Kidney (tissue), 14 donors: ENCODE data around the gene NACAD. TPM values are rescaled to one million over a fixed set of nuclear protein-coding genes. Genes with fewer than 3 reads are reported as not detected.

Source experiments
- DNase-seq, 5 donors: peaks; one replicate each; pipeline ENCODE4 v3.0.0-alpha.2; 2013 to 2020
- FAIRE-seq: peaks from 2 replicates; lab custom pipeline; 2012; peaks lifted over from hg19 to GRCh38; lab: Jason Lieb, UNC
- H3K27ac ChIP-seq, 2 donors: one replicate each; pipeline ENCODE4 v1.7.0; 2013; ENCODE audit warnings: low read depth in 2 of 2, low read length in 2 of 2, inconsistent platforms in 1 of 2
- H3K27me3 ChIP-seq: one replicate; pipeline ENCODE4 v1.7.1; 2013; ENCODE audit warnings: low read length, inconsistent platforms; ENCODE audit not compliant: control insufficient read depth, insufficient read depth
- H3K36me3 ChIP-seq, 3 donors: one replicate each; pipeline versions ENCODE4 v1.7.0 to v1.7.1; 2013; ENCODE audit warnings: low read length in 3 of 3, control low read depth in 1 of 3, inconsistent platforms in 1 of 3; ENCODE audit not compliant: insufficient read depth in 3 of 3, control insufficient read depth in 2 of 3
- H3K4me1 ChIP-seq, 3 donors: one replicate each; pipeline versions ENCODE4 v1.7.0 to v1.7.1; 2013; ENCODE audit warnings: low read length in 3 of 3, inconsistent platforms in 1 of 3, low read depth in 1 of 3; ENCODE audit not compliant: control insufficient read depth in 2 of 3, insufficient read depth in 2 of 3
- H3K4me3 ChIP-seq, 3 donors: one replicate each; pipeline versions ENCODE4 v1.7.0 to v1.8.1; 2013; ENCODE audit warnings: low read length in 3 of 3, control low read depth in 1 of 3, inconsistent platforms in 1 of 3
- H3K9ac ChIP-seq, 3 donors: one replicate each; pipeline versions ENCODE4 v1.7.0 to v1.7.1; 2013; ENCODE audit warnings: low read length in 3 of 3, control low read depth in 1 of 3, inconsistent platforms in 1 of 3
- H3K9me3 ChIP-seq, 3 donors: one replicate each; pipeline versions ENCODE4 v1.7.0 to v1.7.1; 2013; ENCODE audit warnings: low read length in 3 of 3, control low read depth in 1 of 3, inconsistent platforms in 1 of 3; ENCODE audit not compliant: control insufficient read depth in 2 of 3, insufficient read depth in 1 of 3
- intact Hi-C: fragments of 100-400 bp; cut with DNase I; formaldehyde crosslinking; loops from one replicate; pipeline ENCODE4 v1.11.1; 2022
- polyA plus RNA-seq: library from polyadenylated mRNA; stranded (reverse); fragments of 350-450 nt; fragmentation: Illumina TruSeq; extraction: RNeasy Lipid Tissue Mini Kit (QIAGEN cat#74804); gene quantifications from one replicate; pipeline ENCODE4 v1.2.3, GENCODE V29; 2014; ENCODE audit warnings: low read depth, low replicate concordance; ENCODE audit not compliant: insufficient read depth
- total RNA-seq: library from RNA; stranded (reverse); fragmentation: NEBNext Ultra II Directional; extraction: Animal tissue kit (Norgen Biotek cat#: 25700); gene quantifications from one replicate; pipeline ENCODE4 v1.2.1, GENCODE V29; 2021
- TF ChIP-seq, protein P1 (sequence below): IDR thresholded peaks from 3 replicates; pipeline ENCODE4 v1.5.1; 2012; ENCODE audit warnings: mild to moderate bottlenecking, moderate library complexity, borderline replicate concordance; ENCODE audit not compliant: insufficient read depth; ENCODE audit errors: extremely low read depth
- donor health status: control.
- donor health status: control.
- donor health status: control.
- donor health status: control.
- donor health status: control.
- donor health status: DM: yes; HTN: yes; CAD: no.
- donor health status: Normal renal cell carcinoma (clear cell type).

NACAD gene
- total and polyA plus RNA-seq, 2 donors from 2014 or later = 4.2 to 5.0 TPM

DNA sequence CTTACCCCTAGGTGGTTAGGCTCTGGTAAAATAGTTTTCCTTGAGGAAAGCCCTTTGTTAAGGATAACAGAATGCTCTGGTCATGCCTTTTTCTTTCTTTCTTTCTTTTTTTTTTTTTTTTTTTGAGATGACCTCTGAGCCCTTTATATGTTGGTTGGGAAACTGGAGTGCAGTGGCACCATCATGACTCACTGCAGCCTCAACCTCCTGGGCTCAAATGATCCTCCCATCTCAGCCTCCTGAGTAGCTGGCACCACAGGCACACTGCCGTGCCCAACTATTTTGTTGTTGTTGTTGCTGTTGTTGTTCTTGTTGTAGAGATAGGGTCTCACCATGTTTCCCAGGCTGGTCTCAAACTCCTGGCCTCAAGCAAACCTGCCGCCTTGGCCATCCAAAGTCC is 27.4 kb downstream of the NACAD start:
- DNase-seq (peak in 1 of 5 donors; percentile 30), FAIRE-seq (no peak)
- TF ChIP-seq, protein P1, sequence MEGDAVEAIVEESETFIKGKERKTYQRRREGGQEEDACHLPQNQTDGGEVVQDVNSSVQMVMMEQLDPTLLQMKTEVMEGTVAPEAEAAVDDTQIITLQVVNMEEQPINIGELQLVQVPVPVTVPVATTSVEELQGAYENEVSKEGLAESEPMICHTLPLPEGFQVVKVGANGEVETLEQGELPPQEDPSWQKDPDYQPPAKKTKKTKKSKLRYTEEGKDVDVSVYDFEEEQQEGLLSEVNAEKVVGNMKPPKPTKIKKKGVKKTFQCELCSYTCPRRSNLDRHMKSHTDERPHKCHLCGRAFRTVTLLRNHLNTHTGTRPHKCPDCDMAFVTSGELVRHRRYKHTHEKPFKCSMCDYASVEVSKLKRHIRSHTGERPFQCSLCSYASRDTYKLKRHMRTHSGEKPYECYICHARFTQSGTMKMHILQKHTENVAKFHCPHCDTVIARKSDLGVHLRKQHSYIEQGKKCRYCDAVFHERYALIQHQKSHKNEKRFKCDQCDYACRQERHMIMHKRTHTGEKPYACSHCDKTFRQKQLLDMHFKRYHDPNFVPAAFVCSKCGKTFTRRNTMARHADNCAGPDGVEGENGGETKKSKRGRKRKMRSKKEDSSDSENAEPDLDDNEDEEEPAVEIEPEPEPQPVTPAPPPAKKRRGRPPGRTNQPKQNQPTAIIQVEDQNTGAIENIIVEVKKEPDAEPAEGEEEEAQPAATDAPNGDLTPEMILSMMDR = no peak

DNA sequence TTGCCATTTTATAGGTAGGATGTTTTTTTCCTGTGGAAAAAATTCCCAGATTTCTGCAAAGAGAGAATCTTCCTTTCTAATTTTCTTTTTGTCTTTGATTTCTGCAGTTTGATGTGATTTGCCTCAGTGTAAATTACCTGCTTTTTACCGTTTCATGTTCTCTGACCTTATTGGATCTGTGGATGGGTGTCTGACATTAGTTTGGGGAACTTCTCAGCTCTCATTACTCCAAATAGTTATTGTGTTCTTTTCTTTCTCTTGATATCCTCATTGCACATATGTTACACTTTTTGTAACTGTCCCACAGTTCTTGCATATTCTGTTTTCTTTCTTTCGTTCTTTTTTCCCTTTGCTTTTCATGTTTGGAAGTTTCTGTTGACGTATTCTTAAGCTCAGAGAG is 28.5 kb downstream of the NACAD start:
- intact Hi-C loops = no loop called here
- peaks cover 0 to 10% (median 0%) of the 10 kb centered on the region in 3 donors for H3K36me3 ChIP-seq
- FAIRE-seq = no peak
- no peaks in the 10 kb centered on the region for H3K4me1 ChIP-seq
- H3K9ac ChIP-seq = no peak overlapping the region
- no peak overlapping the region for H3K27ac ChIP-seq
- H3K27me3 ChIP-seq = no peaks in the 10 kb centered on the region
- H3K4me3 ChIP-seq = no peak overlapping the region
- no peaks in the 10 kb centered on the region for H3K9me3 ChIP-seq
- TF ChIP-seq, protein P1 = no peak
- no peak for DNase-seq

More for the DNA sequence above, 27.4 kb downstream of the NACAD start:
- peaks cover 0 to 15% (median 0%) of the 10 kb centered on the region in 3 donors for H3K36me3 ChIP-seq
- H3K9ac ChIP-seq = no peak overlapping the region
- intact Hi-C loops = no loop called here
- H3K27ac ChIP-seq = no peak overlapping the region
- no peak overlapping the region for H3K4me3 ChIP-seq
- H3K27me3 ChIP-seq = no peaks in the 10 kb centered on the region
- no peaks in the 10 kb centered on the region for H3K4me1 ChIP-seq
- no peaks in the 10 kb centered on the region for H3K9me3 ChIP-seq

DNA sequence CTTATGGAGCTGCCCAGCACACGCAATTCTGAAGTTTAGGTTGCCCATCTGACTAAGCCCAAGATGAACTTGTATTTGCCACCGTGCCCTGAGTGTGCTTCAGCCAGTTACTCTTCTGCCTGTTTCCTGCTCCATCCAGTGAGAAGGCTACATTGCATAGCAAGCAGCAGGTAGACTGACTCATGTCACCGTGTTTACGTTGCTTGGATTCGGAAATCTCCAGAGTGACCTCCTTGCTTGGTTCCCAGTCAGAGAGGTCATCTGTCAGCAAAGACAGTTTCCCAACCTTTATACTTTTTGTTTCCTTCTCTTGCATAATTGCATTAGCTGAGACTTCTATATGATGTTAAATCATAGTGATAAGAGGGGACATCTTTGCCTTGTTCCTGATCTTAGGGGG is 30.9 kb downstream of the NACAD start:
- Histone ChIP-seq H3K4me3 (no peak overlapping the region), H3K9me3 (no peaks in the 10 kb centered on the region), H3K9ac (no peak overlapping the region), H3K4me1 (no peaks in the 10 kb centered on the region), H3K27me3 (no peaks in the 10 kb centered on the region), H3K36me3 (peaks cover 0 to 2% (median 0%) of the 10 kb centered on the region in 3 donors), H3K27ac (no peak overlapping the region)
- TF ChIP-seq, protein P1 = no peak
- no peak for DNase-seq
- intact Hi-C loops = no loop called here
- no peak for FAIRE-seq
